NK-92 (cell line): Measurements from ENCODE around the gene PLD2.
"Not testable (repeated sequence)": the region's sequence is repeated elsewhere in the genome, so short reads cannot be mapped to it uniquely, and the experiment has no call there.

Experiments
- DNase-seq: peaks from one replicate; lab custom pipeline; 2025; ENCODE audit not compliant: unreplicated experiment; lab: John Stamatoyannopoulos, UW

The PLD2 gene

DNA sequence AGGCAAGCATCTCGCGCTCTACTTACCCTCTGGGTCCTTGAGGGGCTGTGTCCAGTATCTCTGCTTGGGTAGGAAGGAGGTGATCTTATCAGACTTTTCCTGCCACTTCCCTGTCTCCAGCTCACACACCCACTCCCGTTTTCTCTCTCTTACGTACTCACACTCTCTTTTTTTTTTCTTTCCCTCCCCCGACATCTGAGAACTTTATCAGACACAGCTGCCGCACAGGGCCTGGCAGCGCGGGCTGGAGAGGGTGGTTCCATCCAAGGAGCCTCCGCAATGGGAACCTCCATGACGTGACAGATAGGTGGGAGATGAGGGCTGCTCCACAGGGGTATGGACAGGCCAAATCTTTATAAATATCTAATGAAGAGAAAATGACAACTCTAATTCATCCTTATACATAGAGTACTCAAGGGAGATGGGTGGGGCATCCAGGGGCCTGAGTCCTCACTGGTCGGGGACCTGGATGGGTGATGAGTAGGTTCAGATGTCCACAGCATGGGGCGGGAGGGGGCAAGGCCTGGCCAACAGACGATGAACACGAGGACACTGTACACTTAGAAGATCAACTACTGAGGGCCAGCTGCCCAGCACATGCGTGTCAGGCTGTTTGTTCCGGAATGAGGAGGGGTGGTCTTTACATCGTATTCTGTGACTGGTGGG is 49.5 kb downstream of the PLD2 start:
- DNase-seq, result no peak

DNA sequence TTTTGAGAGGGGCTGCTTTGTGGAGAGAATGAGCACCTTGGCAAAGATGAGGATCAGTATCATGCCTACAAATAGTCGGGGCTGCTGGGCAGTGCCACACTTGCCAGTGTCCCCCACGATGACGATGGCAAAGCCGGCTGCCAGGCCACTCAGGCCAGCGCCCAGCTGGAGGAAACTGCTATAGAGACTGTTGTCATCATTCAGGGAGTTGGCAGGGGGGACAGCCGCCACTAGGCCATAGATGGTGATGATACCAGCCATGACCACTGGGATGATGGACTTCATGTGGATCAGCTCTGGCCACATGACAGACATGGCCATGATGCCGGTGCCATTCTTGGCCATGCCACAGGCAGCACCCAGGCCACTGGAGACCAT is 50.0 kb downstream of the PLD2 start:
- DNase-seq, result no peak

GRCh38 chr17:4857347-4857746 is 50.4 kb downstream of the PLD2 start:
- not testable (repeated sequence) for DNase-seq

DNA sequence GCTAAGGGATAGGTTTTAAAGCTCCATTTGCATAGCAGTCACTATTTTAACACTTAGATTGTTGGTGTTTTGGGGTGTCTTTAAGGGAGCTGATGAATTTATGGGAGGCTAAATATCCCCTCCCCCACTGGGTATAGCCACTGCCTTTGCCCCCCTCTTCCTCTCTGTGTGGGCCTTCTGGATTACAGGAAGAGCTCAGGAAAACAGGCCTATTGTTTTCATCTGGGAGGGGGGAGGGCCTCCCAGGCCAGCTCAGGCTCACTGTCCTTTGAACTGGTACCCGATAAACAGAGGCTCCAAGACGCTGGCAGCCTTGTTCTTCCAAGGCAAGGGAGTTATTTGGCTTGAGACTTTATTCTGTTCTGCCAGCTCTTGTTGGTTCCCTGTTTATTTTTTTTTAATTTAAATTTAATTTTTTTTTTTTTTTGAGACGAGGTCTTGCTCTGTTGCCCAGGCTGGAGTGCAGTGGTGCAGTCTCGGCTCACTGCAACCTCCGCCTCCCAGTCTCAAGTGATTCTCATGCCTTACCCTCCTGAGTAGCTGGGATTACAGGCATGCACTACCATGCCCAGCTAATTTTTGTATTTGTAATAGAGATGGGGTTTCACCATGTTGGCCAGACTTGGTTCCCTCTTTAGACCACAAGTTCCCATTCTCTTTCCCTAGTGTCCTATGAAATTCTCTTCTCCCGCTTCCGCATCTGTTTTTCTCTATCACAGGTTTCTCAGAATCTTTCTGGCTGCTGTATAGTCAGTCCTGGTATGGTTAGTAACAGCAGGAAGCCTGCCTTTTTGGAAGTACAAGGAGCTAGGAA is 51.3 kb downstream of the PLD2 start:
- DNase-seq, result no peak

- DNase-seq, result no peak
Observed at GRCh38 chr17:4858882-4859260, 51.9 kb downstream of the PLD2 start.

DNA sequence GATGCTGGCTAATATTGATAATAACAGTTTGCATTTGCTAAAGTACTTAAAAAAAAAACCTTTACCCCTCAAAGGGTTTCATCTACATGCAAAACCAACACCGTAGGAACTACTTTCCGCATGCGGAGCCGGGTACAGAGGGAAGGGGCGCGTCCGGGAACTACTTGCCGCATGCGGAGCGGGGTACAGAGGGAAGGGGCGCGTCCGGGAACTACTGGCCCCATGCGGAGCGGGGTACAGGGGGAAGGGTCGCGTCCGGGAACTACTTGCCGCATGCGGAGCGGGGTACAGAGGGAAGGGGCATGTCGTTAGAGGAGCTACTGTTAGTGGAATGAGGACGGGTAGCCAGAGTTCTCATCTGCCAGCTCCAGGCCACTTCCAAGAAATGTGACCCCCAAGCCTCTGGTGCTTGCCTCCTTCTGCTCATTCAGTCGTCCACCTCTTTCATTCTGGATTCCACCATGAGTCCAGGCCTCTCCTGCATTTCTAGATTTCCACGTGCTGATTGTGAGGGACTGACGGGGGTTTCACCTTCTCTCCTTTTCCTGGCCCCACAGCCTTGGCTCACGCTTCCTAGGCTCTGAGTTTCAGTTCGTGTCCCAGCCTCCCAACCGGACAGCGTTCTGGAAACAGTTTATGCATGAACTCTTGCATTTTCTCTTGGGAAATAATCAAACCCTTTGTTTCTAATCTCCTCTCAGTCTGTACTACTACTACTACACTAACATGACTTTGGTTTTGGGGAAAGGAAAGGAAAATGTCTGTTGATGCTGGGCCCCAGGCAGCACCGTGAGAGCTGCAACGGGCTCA is 53.1 kb downstream of the PLD2 start:
- no peak for DNase-seq

DNA sequence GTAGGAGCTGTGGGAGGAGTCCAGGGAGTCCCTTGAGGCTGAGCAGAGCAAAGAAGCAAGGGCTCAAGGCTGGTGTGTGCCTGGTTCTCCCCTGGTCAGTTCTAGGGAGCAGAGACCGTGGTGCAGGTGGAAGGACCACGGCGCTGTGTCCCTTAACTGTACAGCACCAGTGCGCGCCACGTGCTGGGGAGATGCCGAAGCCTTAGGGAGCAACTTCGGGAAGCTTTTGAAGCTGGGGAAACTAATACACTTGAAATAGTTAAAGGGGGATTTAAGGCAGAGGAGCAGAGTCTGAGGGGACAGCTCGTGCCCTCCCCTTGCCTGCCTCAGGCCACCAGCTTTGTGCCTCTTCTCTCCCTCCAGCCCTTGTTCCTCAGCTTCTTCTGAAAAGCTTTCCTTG is 53.7 kb downstream of the PLD2 start:
- DNase-seq, result no peak

DNA sequence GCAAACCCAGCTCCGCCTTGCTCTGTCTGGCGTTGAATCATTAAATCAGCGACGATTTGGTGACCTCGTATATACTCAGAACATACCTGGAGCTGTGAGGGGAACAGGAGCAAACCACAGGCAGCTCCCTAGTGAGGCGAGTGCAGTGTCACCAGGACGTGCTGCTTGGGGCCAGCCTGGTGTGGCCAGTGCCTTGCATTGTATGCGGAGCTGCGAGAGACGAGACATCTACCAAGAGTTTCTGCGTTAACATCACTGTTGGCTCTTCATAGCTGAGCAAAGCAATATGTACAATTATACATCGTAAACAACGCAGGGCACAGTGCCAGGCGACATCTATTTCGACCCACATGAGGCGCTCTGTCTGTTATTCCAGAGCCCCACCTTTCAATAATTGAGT is 54.1 kb downstream of the PLD2 start:
- DNase-seq, result no peak

DNA sequence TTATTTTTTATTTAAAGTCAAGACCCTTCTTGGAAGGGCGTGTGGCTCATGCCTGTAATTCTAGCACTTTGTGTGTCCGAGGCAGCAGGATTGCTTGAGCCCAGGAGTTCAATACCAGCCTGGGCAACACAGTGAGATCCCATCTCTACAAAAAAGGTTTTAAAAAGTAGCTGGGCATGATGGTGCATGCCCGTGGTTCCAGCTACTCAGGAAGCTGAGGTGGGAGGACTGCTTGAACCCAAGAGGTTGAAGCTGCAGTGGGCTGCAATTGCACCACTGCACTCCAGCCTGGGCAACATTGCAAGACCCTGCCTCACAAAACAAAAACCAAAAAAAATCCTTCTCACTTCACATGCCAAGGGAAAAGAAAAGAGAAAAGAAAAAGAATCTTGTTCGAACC is 55.8 kb downstream of the PLD2 start:
- no peak for DNase-seq

GRCh38 chr17:4863321-4863720 is 56.4 kb downstream of the PLD2 start:
- no peak for DNase-seq

DNA sequence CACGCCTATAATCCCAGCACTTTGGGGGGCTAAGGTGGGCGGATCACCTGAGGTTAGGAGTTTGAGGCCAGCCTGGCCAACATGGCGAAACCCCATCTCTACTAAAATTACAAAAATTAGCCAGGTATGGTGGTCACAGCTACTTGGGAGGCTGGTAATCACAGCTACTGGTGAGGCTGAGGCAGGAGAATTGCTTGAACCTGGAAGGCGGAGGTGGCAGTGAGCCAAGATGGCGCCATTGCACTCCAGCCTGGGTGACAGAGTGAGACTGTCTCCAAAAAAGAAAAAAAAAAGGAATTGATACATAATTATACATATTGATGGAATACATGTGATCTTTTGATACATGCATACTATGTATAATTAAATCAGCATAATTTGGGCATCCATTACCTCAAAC is 60.6 kb downstream of the PLD2 start:
- DNase-seq, result not testable (repeated sequence)

GRCh38 chr17:4869058-4869998 is 62.4 kb downstream of the PLD2 start:
- DNase-seq, result not testable (repeated sequence)

DNA sequence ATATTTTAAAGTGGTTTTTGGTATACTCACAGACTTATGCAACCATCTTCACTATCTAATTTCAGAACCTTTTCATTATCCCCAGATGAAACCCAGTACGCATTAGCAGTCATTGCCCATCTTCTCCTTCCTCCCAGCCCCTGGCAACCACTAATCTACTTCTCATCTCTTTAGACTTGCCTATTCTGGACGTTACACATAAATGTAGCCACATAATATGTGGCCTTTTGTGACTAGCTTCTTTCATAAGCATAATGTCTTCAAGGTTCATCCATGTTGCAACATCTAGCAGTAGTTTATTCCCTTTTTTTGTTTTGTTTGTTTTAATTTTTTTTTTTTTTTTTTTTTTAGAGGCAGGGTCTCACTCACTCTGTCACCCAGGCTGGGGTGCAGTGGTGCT is 63.9 kb downstream of the PLD2 start:
- DNase-seq, result no peak

DNA sequence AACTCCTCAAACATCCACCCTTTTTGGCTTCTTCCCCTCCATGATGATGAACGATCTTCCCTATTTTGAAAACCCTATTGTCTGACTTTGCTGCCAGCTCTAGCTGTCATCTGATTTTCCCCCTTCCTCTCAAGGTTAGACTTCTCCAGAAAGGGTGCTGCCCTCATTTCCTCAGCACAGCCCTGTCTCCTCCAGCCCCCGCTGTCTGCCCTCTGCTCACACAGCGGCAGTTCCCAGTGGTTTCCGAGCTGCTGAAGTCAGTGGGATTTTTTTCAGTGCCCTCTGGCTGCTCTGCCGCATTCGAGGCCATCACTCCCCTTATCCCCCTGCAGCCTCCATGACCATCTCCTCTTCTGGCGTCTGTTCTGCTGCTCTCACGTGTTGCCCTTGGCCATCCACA is 65.8 kb downstream of the PLD2 start:
- DNase-seq, result no peak
